ENCODE results near the gene CSH2.

Gene CSH2

GRCh38 chr17:63838631-63839171, 34.8 kb downstream of the CSH2 start:
- H3K4me1 ChIP-seq (ENCODE audit: control insufficient read depth, insufficient read depth, low read length), result peaks cover 20% of the 10 kb centered on the region
- no peak for TF ChIP-seq ZBTB10 (tag by site-specific recombination; IDR thresholded peaks at IDR 0.05)
- no peak for TF ChIP-seq ZNF600 (tag by site-specific recombination; IDR thresholded peaks at IDR 0.05)
- peak; percentile 32; the same call in 1 of the 2 replicates for TF ChIP-seq FEZF1 (tag by site-specific recombination; IDR thresholded peaks at IDR 0.05)
- TF ChIP-seq ZNF518A (tag by site-specific recombination; conservative IDR thresholded peaks at IDR 0.05; ENCODE audit: low read depth), result no peak
- no peak overlapping the region for H3K4me3 ChIP-seq (ENCODE audit: low read depth, low read length)
- CTCF ChIA-PET, result interaction anchor here (0.5 to 2.0 kb wide), 6 partner anchors 9 to 1415 kb away, joined by 3 to 10 read pairs (median 4); partner anchors contain the start of gene FTSJ3
- H3K36me3 ChIP-seq (ENCODE audit: control insufficient read depth in 2 of 2, insufficient read depth in 1 of 2, low read length in 2 of 2), result peaks cover 27 to 47% of the 10 kb centered on the region in 2 experiments
- H3K9me3 ChIP-seq (ENCODE audit: control insufficient read depth, insufficient read depth, low read depth, low read length), result no peaks in the 10 kb centered on the region
- POLR2A ChIA-PET, result interaction anchor here (0.6 to 6.5 kb wide), 4 partner anchors 9 to 668 kb away, joined by 3 to 65 read pairs (median 4); partner anchors contain the start of genes CEP95, DDX5, FTSJ3 and PSMC5
- H3K27ac ChIP-seq (ENCODE audit: extremely low read depth, low read depth, low read length), result peak overlapping the region; percentile 61; the same call in 1 of the 2 replicates

GRCh38 chr17:63837962-63838600, 35.4 kb downstream of the CSH2 start:
- H3K9me3 ChIP-seq (ENCODE audit: control insufficient read depth, insufficient read depth, low read depth, low read length), result no peaks in the 10 kb centered on the region
- ChIA-PET CTCF (interaction anchor here (0.5 to 2.0 kb wide), 7 partner anchors 8 to 1414 kb away, joined by 3 to 10 read pairs (median 4); partner anchors contain the start of gene FTSJ3), POLR2A (interaction anchor here (1.9 to 6.5 kb wide), 2 partner anchors 9 to 11 kb away, joined by 5 to 65 read pairs; partner anchors contain the start of genes FTSJ3 and PSMC5)
- peak overlapping the region; percentile 34; the same call in 1 of the 2 replicates for H3K27ac ChIP-seq (ENCODE audit: extremely low read depth, low read depth, low read length)
- no peak overlapping the region for H3K4me3 ChIP-seq (ENCODE audit: low read depth, low read length)
- TF ChIP-seq ZNF37A (tag by site-specific recombination; IDR thresholded peaks at IDR 0.05) (no peak), ZBTB44 (tag by site-specific recombination; IDR thresholded peaks at IDR 0.05) (no peak), ZNF677 (tag by site-specific recombination; IDR thresholded peaks at IDR 0.05) (no peak), TSHZ1 (tag by site-specific recombination; IDR thresholded peaks at IDR 0.05; ENCODE audit: borderline replicate concordance) (no peak), ZBTB10 (tag by site-specific recombination; IDR thresholded peaks at IDR 0.05) (no peak), ZNF513 (tag by site-specific recombination; IDR thresholded peaks at IDR 0.05) (no peak), ZNF266 (tag by site-specific recombination; IDR thresholded peaks at IDR 0.05; ENCODE audit: low read depth) (no peak), ZNF623 (tag by site-specific recombination; IDR thresholded peaks at IDR 0.05) (no peak), GLI2 (tag by site-specific recombination; IDR thresholded peaks at IDR 0.05; ENCODE audit: borderline replicate concordance, low read depth) (no peak), ZNF416 (tag by site-specific recombination; IDR thresholded peaks at IDR 0.05) (no peak)
- H3K36me3 ChIP-seq (ENCODE audit: control insufficient read depth in 2 of 2, insufficient read depth in 1 of 2, low read length in 2 of 2), result peaks cover 33 to 53% of the 10 kb centered on the region in 2 experiments
- H3K4me1 ChIP-seq (ENCODE audit: control insufficient read depth, insufficient read depth, low read length), result peaks cover 20% of the 10 kb centered on the region

All from HEK293 (cell line).